Neural cell (in vitro differentiated cells): ENCODE measurements around the gene TIMM17B. TPM values are rescaled to one million over a fixed set of nuclear protein-coding genes. Genes with fewer than 3 reads are reported as not detected.
"Not testable (repeated sequence)": the region's sequence is repeated elsewhere in the genome, so short reads cannot be mapped to it uniquely, and the experiment has no call there.

Source experiments
- H2AFZ ChIP-seq: fragments of 200-600, 300-800 bp; sonication (generic), shearing (Covaris generic); 2 replicates; pipeline ENCODE4 v1.6.0; 2014; ENCODE audit warnings: low read depth, mild to moderate bottlenecking, antibody characterized with exemption, low read length, moderate library complexity
- H3F3A ChIP-seq: fragments of 200-600 bp; shearing (Covaris generic); 2 replicates; pipeline ENCODE4 v1.6.1; 2016; ENCODE audit warnings: mild to moderate bottlenecking, moderate library complexity, mixed read lengths, antibody characterized with exemption, low read length; ENCODE audit not compliant: insufficient read depth, poor library complexity, severe bottlenecking
- H3K27ac ChIP-seq: fragments of 200-600, 300-800 bp; sonication (generic), shearing (Covaris generic); 2 replicates; pipeline ENCODE4 v1.5.1; 2014; ENCODE audit warnings: mild to moderate bottlenecking, low read length, moderate library complexity
- H3K27me3 ChIP-seq: fragments of 300-800, 200-600 bp; sonication (generic), shearing (Covaris generic); 2 replicates; pipeline ENCODE4 v1.6.0; 2014; ENCODE audit warnings: mild to moderate bottlenecking, low read depth, low read length, moderate library complexity; ENCODE audit not compliant: insufficient read depth
- H3K36me3 ChIP-seq: fragments of 300-800, 200-600 bp; sonication (generic), shearing (Covaris generic); 2 replicates; pipeline ENCODE4 v1.5.1; 2014; ENCODE audit warnings: mild to moderate bottlenecking, antibody characterized with exemption, low read length, moderate library complexity; ENCODE audit not compliant: insufficient read depth
- H3K4me2 ChIP-seq: fragments of 300-800, 200-600 bp; sonication (generic), shearing (Covaris generic); 2 replicates; pipeline ENCODE4 v1.6.0; 2014; ENCODE audit warnings: mild to moderate bottlenecking, low read length
- H3K4me3 ChIP-seq: fragments of 300-800, 200-600 bp; sonication (generic), shearing (Covaris generic); 2 replicates; pipeline ENCODE4 v1.5.1; 2014; ENCODE audit warnings: mild to moderate bottlenecking, low read length, moderate library complexity
- H3K79me2 ChIP-seq: fragments of 200-600 bp; shearing (Covaris generic); replicated peaks from 2 replicates; pipeline ENCODE4 v1.6.0; 2014; ENCODE audit warnings: mild to moderate bottlenecking, low read length, moderate library complexity; ENCODE audit not compliant: insufficient read depth
- H3K9ac ChIP-seq: fragments of 300-800, 200-600 bp; sonication (generic), shearing (Covaris generic); 2 replicates; pipeline ENCODE4 v1.6.1; 2016; ENCODE audit warnings: mild to moderate bottlenecking, low read length, mixed read lengths
- H3K9me2 ChIP-seq: fragments of 200-600 bp; shearing (Covaris generic); 2 replicates; pipeline ENCODE4 v1.6.1; 2016; ENCODE audit warnings: mild to moderate bottlenecking, low read length, mixed read lengths; ENCODE audit not compliant: insufficient read depth
- H3K9me3 ChIP-seq: fragments of 200-600, 300-800 bp; sonication (generic), shearing (Covaris generic); 2 replicates; pipeline ENCODE4 v1.6.1; 2016; ENCODE audit warnings: mild to moderate bottlenecking, mixed run types, low read length, moderate library complexity, mixed read lengths
- H4K20me1 ChIP-seq: fragments of 200-600 bp; shearing (Covaris generic); 2 replicates; pipeline ENCODE4 v1.6.1; 2016; ENCODE audit warnings: mild to moderate bottlenecking, mixed run types; ENCODE audit not compliant: insufficient read depth
- CTCF ChIP-seq: fragments of 450-650 bp; IDR thresholded peaks from 2 replicates; pipeline ENCODE4 v1.5.1; 2014; ENCODE audit warnings: antibody characterized with exemption, mild to moderate bottlenecking, moderate library complexity; ENCODE audit not compliant: poor library complexity, severe bottlenecking
- EP300 ChIP-seq: fragments of 450-650 bp; conservative IDR thresholded peaks from 2 replicates; pipeline ENCODE4 v1.6.1; 2014; ENCODE audit warnings: antibody characterized with exemption, mild to moderate bottlenecking, moderate library complexity; ENCODE audit not compliant: poor library complexity, severe bottlenecking
- EZH2 ChIP-seq: fragments of 200-600, 300-800 bp; shearing (Covaris generic), sonication (generic); IDR thresholded peaks from 2 replicates; pipeline ENCODE4 v1.6.1; 2014; ENCODE audit warnings: antibody characterized with exemption, low read length, borderline replicate concordance, mild to moderate bottlenecking; ENCODE audit not compliant: insufficient read depth, poor library complexity, severe bottlenecking
- MXI1 ChIP-seq: fragments of 450-650 bp; conservative IDR thresholded peaks from 2 replicates; pipeline ENCODE4 v1.6.1; 2014; ENCODE audit warnings: antibody characterized with exemption, mild to moderate bottlenecking; ENCODE audit not compliant: poor library complexity, severe bottlenecking
- POLR2AphosphoS5 ChIP-seq: IDR thresholded peaks from 2 replicates; pipeline ENCODE4 v1.6.1; 2012
- RAD21 ChIP-seq: fragments of 450-650 bp; conservative IDR thresholded peaks from 2 replicates; pipeline ENCODE4 v1.6.1; 2014; ENCODE audit warnings: antibody characterized with exemption, mild to moderate bottlenecking, moderate library complexity
- REST ChIP-seq: IDR thresholded peaks from 2 replicates; pipeline ENCODE4 v1.6.1; 2012; ENCODE audit warnings: borderline replicate concordance
- SMC3 ChIP-seq: fragments of 450-650 bp; conservative IDR thresholded peaks from 2 replicates; pipeline ENCODE4 v1.6.1; 2014; ENCODE audit warnings: antibody characterized with exemption, mild to moderate bottlenecking, moderate library complexity; ENCODE audit not compliant: poor library complexity
- TAF1 ChIP-seq: IDR thresholded peaks from 2 replicates; pipeline ENCODE4 v1.6.1; 2012; ENCODE audit warnings: low read depth
- polyA plus RNA-seq: library from polyadenylated mRNA; depleted of rRNA; stranded (reverse); fragments of >200 nt; gene quantifications from 2 replicates; pipeline ENCODE4 v1.2.3, GENCODE V29; 2014

Gene TIMM17B
- polyA plus RNA-seq, 1 donor from 2014 or later = 131 TPM

GRCh38 chrX:48876944-48877343 lies 20.6 kb downstream of the TIMM17B start:
- not testable (repeated sequence) for H3K9me2 ChIP-seq, H2AFZ ChIP-seq, H3K4me2 ChIP-seq, H3K9me3 ChIP-seq, H3K27ac ChIP-seq, H3F3A ChIP-seq, H3K79me2 ChIP-seq, H3K36me3 ChIP-seq, H4K20me1 ChIP-seq, H3K4me3 ChIP-seq, H3K9ac ChIP-seq, H3K27me3 ChIP-seq

GRCh38 chrX:48872017-48872416 lies 25.6 kb downstream of the TIMM17B start:
- not testable (repeated sequence) for H3K9me2 ChIP-seq, H3K9me3 ChIP-seq, H3K4me3 ChIP-seq, H2AFZ ChIP-seq, H3K36me3 ChIP-seq, H4K20me1 ChIP-seq, H3K27ac ChIP-seq, H3K27me3 ChIP-seq, H3K9ac ChIP-seq, H3F3A ChIP-seq, H3K4me2 ChIP-seq, H3K79me2 ChIP-seq

- no peak overlapping the region for H3K9ac ChIP-seq
- H3K27ac ChIP-seq = no peak overlapping the region
- TF ChIP-seq REST (no peak), EZH2 (no peak), MXI1 (no peak), RAD21 (no peak), CTCF (no peak), EP300 (no peak), TAF1 (no peak), POLR2AphosphoS5 (no peak), SMC3 (no peak)
- no peaks in the 10 kb centered on the region for H3K79me2 ChIP-seq
- H3K9me2 ChIP-seq = no peaks in the 10 kb centered on the region
- H3K27me3 ChIP-seq = no peaks in the 10 kb centered on the region
- H3F3A ChIP-seq = no peaks in the 10 kb centered on the region
- no peak overlapping the region for H3K4me2 ChIP-seq
- H4K20me1 ChIP-seq = no peaks in the 10 kb centered on the region
- no peak overlapping the region for H3K4me3 ChIP-seq
- no peaks in the 10 kb centered on the region for H3K9me3 ChIP-seq
- no peak overlapping the region for H2AFZ ChIP-seq
- H3K36me3 ChIP-seq = no peaks in the 10 kb centered on the region
Observed at GRCh38 chrX:48864210-48864609, 33.4 kb downstream of the TIMM17B start.
